HG03442 (cell line): Measurements from ENCODE around the gene TSPAN16.

Source experiments
- ATAC-seq: cut with Tn5 transposase; IDR thresholded peaks from one replicate; pipeline ENCODE4 v1.9.1; 2021; ENCODE audit warnings: mild to moderate bottlenecking, moderate library complexity; ENCODE audit not compliant: unreplicated experiment

The TSPAN16 gene

GRCh38 chr19:11268783-11269267, 27.1 kb upstream of the TSPAN16 start:
- ATAC-seq = no peak

- ATAC-seq = no peak
Observed at GRCh38 chr19:11269408-11269807, 26.6 kb upstream of the TSPAN16 start.

GRCh38 chr19:11273296-11273695, 22.7 kb upstream of the TSPAN16 start:
- no peak for ATAC-seq

- ATAC-seq = no peak
Observed at GRCh38 chr19:11273989-11274388, 22.0 kb upstream of the TSPAN16 start.

GRCh38 chr19:11274533-11275086, 21.4 kb upstream of the TSPAN16 start:
- no peak for ATAC-seq

GRCh38 chr19:11278670-11279069, 17.3 kb upstream of the TSPAN16 start:
- ATAC-seq = no peak

GRCh38 chr19:11279505-11280236, 16.3 kb upstream of the TSPAN16 start:
- ATAC-seq = no peak

GRCh38 chr19:11281356-11282049, 14.5 kb upstream of the TSPAN16 start:
- ATAC-seq = no peak

GRCh38 chr19:11284515-11284914, 11.4 kb upstream of the TSPAN16 start:
- ATAC-seq = no peak

GRCh38 chr19:11286312-11286974, 9.5 kb upstream of the TSPAN16 start:
- ATAC-seq = no peak

GRCh38 chr19:11288349-11288748, 7.6 kb upstream of the TSPAN16 start:
- ATAC-seq = no peak

GRCh38 chr19:11290256-11290655, 5.7 kb upstream of the TSPAN16 start:
- no peak for ATAC-seq

- no peak for ATAC-seq
Observed at GRCh38 chr19:11291415-11291814, 4.5 kb upstream of the TSPAN16 start.

- ATAC-seq = no peak
Observed at GRCh38 chr19:11291991-11292390, 4.0 kb upstream of the TSPAN16 start.

- ATAC-seq = no peak
Observed at GRCh38 chr19:11293433-11294389, 2.2 kb upstream of the TSPAN16 start.

GRCh38 chr19:11295180-11295579, 780 bp upstream of the TSPAN16 start:
- no peak for ATAC-seq

- ATAC-seq = no peak
Observed at GRCh38 chr19:11296264-11296663, 304 bp downstream of the TSPAN16 start.

GRCh38 chr19:11299946-11300810, 4.2 kb downstream of the TSPAN16 start:
- no peak for ATAC-seq

GRCh38 chr19:11300811-11301120, 4.8 kb downstream of the TSPAN16 start:
- ATAC-seq = no peak

GRCh38 chr19:11304936-11305335, 9.0 kb downstream of the TSPAN16 start:
- no peak for ATAC-seq
